Keratinocyte (primary cell): ENCODE data around the gene NECTIN2. TPM values are rescaled to one million over a fixed set of nuclear protein-coding genes. Genes with fewer than 3 reads are reported as not detected.
"Not testable (repeated sequence)": the region's sequence is repeated elsewhere in the genome, so short reads cannot be mapped to it uniquely, and the experiment has no call there.

Experiments
- DNase-seq: peaks from one replicate; pipeline ENCODE4 v3.0.0-alpha.2; 2011; ENCODE audit warnings: low read depth, missing footprints, low spot score
- FAIRE-seq: peaks from 2 replicates; lab custom pipeline; 2011; peaks lifted over from hg19 to GRCh38; lab: Jason Lieb, UNC
- H2AFZ ChIP-seq: 2 replicates; pipeline ENCODE4 v1.6.0; 2012; ENCODE audit warnings: low read length, control low read depth, inconsistent platforms; ENCODE audit not compliant: control insufficient read depth
- H3K27ac ChIP-seq: 2 replicates; pipeline ENCODE4 v1.5.1; 2011; ENCODE audit warnings: low read length; ENCODE audit not compliant: control insufficient read depth, insufficient read depth
- H3K27me3 ChIP-seq: 3 replicates; pipeline ENCODE4 v1.6.0; 2011; ENCODE audit warnings: low read length; ENCODE audit not compliant: control insufficient read depth, insufficient read depth; ENCODE audit errors: extremely low read depth
- H3K36me3 ChIP-seq, 2 experiments: 2 replicates in 1 of 2; 3 replicates in 1 of 2; pipeline ENCODE4 v1.5.1; 2011; ENCODE audit warnings: low read length in 2 of 2, mild to moderate bottlenecking in 1 of 2; ENCODE audit not compliant: control insufficient read depth in 2 of 2, insufficient read depth in 2 of 2; ENCODE audit errors: extremely low read depth in 1 of 2
- H3K4me1 ChIP-seq: 3 replicates; pipeline ENCODE4 v1.5.1; 2011; ENCODE audit warnings: low read length; ENCODE audit not compliant: control insufficient read depth, insufficient read depth; ENCODE audit errors: extremely low read depth
- H3K4me2 ChIP-seq: 3 replicates; pipeline ENCODE4 v1.6.0; 2011; ENCODE audit warnings: low read depth, low read length; ENCODE audit not compliant: control insufficient read depth, insufficient read depth; ENCODE audit errors: extremely low read depth
- H3K4me3 ChIP-seq, 3 experiments: fragments of 200-600 bp in 1 of 3; sonication (generic) in 1 of 3; 2 replicates in 2 of 3; 3 replicates in 1 of 3; pipeline ENCODE4 v1.5.1; 2011 to 2016; ENCODE audit warnings: low read length in 3 of 3, mild to moderate bottlenecking in 3 of 3, control low read depth in 2 of 3, inconsistent platforms in 1 of 3, low read depth in 1 of 3, mixed read lengths in 1 of 3, mixed run types in 1 of 3, moderate library complexity in 1 of 3; ENCODE audit not compliant: control insufficient read depth in 2 of 3, insufficient read depth in 2 of 3; ENCODE audit errors: extremely low read depth in 1 of 3
- H3K79me2 ChIP-seq: 2 replicates; pipeline ENCODE4 v1.6.0; 2012; ENCODE audit warnings: low read length; ENCODE audit not compliant: control insufficient read depth, insufficient read depth
- H3K9ac ChIP-seq: 3 replicates; pipeline ENCODE4 v1.6.0; 2011; ENCODE audit warnings: low read length; ENCODE audit not compliant: control insufficient read depth, insufficient read depth; ENCODE audit errors: extremely low read depth
- H3K9me1 ChIP-seq: 3 replicates; pipeline ENCODE4 v1.6.0; 2011; ENCODE audit warnings: low read length; ENCODE audit not compliant: control insufficient read depth, insufficient read depth; ENCODE audit errors: extremely low read depth
- H3K9me3 ChIP-seq: 2 replicates; pipeline ENCODE4 v1.5.1; 2012; ENCODE audit warnings: low read depth, low read length; ENCODE audit not compliant: control insufficient read depth
- H4K20me1 ChIP-seq: 3 replicates; pipeline ENCODE4 v1.6.0; 2011; ENCODE audit warnings: low read length; ENCODE audit not compliant: control insufficient read depth, insufficient read depth; ENCODE audit errors: extremely low read depth
- CTCF ChIP-seq, 3 experiments: IDR thresholded peaks in 1 of 3; conservative IDR thresholded peaks in 1 of 3; optimal IDR thresholded peaks in 1 of 3; 2 replicates in 2 of 3; 3 replicates in 1 of 3; pipeline versions ENCODE3 to v1.5.1; 2011; ENCODE audit warnings: low read length in 3 of 3, mild to moderate bottlenecking in 3 of 3, moderate library complexity in 2 of 3, control low read depth in 1 of 3, inconsistent platforms in 1 of 3; ENCODE audit not compliant: insufficient read depth in 2 of 3; ENCODE audit errors: extremely low read depth in 1 of 3
- EZH2 ChIP-seq: IDR thresholded peaks from one replicate; pipeline ENCODE4 v1.6.1; 2012; ENCODE audit warnings: inconsistent platforms, mild to moderate bottlenecking, low read length, moderate library complexity
- dilution Hi-C: fragments of 300-500 bp; cut with MboI; formaldehyde crosslinking; loops from one replicate; pipeline ENCODE4 v1.7.0; 2020; ENCODE audit warnings: low sequenced_read_pairs; ENCODE audit not compliant: extremely low pct_ligation_motif_present
- polyA plus RNA-seq, 5 experiments: library from polyadenylated mRNA; depleted of rRNA in 3 of 5; stranded (reverse) in 3 of 5; stranded (forward) in 1 of 5; unstranded in 1 of 5; fragments of >200 nt; gene quantifications; 1 replicate in 1 of 5; 2 replicates in 3 of 5; 3 replicates in 1 of 5; pipeline versions ENCODE4 v1.2.1 to v1.2.3, GENCODE V29; 2011 to 2012; ENCODE audit warnings: missing spikeins in 2 of 5, low read depth in 1 of 5, low replicate concordance in 1 of 5

NECTIN2 gene
- polyA plus RNA-seq, 1 donor (not counting 4 experiments of a cell fraction or from before 2014, with no cell fraction given) = 26.8 TPM

- no peak overlapping the region for H2AFZ ChIP-seq
- H3K27ac ChIP-seq = no peak overlapping the region
- peaks cover 11% of the 10 kb centered on the region for H3K4me1 ChIP-seq
- no peaks in the 10 kb centered on the region for H3K9me1 ChIP-seq
- H3K4me2 ChIP-seq = no peak overlapping the region
- DNase-seq (no peak), FAIRE-seq (no peak)
- no peaks in the 10 kb centered on the region for H3K9me3 ChIP-seq
- dilution Hi-C loops = no loop called here
- TF ChIP-seq CTCF (optimal IDR thresholded peaks at IDR 0.05 in 1 of 3, IDR thresholded peaks at IDR 0.05 in 1 of 3, conservative IDR thresholded peaks at IDR 0.05 in 1 of 3; ENCODE audit: extremely low read depth in 1 of 3, insufficient read depth in 2 of 3, low read length in 3 of 3) (no peak), EZH2 (no peak)
- no peaks in the 10 kb centered on the region for H3K36me3 ChIP-seq
- no peaks in the 10 kb centered on the region for H3K79me2 ChIP-seq
- H3K4me3 ChIP-seq = no peak overlapping the region
- H3K27me3 ChIP-seq = peaks cover 9% of the 10 kb centered on the region
- no peak overlapping the region for H3K9ac ChIP-seq
- H4K20me1 ChIP-seq = no peaks in the 10 kb centered on the region
Measured at GRCh38 chr19:44909775-44910174, 63.7 kb downstream of the NECTIN2 start.

DNA sequence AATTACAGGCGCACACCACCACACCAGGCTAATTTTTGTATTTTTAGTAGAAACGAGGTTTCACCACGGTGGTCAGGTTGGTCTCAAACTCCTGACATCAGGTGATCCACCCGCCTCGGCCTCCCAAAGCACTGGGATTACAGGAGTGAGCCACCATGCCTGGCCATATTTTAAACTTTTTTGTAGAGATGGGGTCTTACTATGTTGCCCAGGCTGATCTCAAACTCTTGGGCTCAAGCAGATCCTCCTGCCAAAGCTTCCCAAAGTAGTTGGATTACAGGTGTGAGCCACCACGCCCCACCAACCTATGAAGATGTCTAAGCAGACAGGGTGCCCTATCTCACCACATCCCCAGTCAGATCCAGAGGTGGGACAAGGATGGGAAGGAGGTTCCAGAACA lies 65.8 kb downstream of the NECTIN2 start:
- H3K4me3 ChIP-seq, H3K9ac ChIP-seq, H3K4me2 ChIP-seq, H2AFZ ChIP-seq, H4K20me1 ChIP-seq, H3K27ac ChIP-seq, H3K9me3 ChIP-seq, H3K79me2 ChIP-seq, H3K9me1 ChIP-seq, DNase-seq, H3K36me3 ChIP-seq, H3K4me1 ChIP-seq, H3K27me3 ChIP-seq, FAIRE-seq, dilution Hi-C loops: not testable (repeated sequence)

DNA sequence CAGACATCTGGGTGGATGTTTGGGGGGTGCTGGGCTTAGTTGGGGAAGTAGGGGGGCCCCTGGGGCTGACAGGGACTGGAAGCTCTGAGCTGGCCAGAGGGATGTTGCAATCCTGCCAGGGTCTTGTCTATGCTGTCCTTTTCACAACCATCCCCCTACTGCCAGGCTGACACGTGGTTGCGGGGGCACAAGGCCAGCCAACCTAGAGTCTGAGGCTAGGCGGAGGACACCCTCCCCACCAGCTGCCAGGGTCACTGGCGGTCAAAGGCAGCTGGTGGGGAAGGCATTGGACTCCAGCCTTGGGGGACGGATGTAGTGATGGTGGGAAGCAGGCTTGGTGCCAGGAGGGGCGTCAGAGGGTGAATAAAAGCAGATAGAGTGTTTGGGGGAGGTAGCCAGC lies 66.8 kb downstream of the NECTIN2 start:
- Histone ChIP-seq H3K9ac (no peak overlapping the region), H3K27me3 (no peaks in the 10 kb centered on the region), H3K4me3 (no peak overlapping the region), H3K4me1 (peaks cover 8% of the 10 kb centered on the region), H3K36me3 (no peaks in the 10 kb centered on the region), H3K27ac (no peak overlapping the region), H3K79me2 (no peaks in the 10 kb centered on the region), H4K20me1 (no peaks in the 10 kb centered on the region), H3K4me2 (no peak overlapping the region), H3K9me1 (no peaks in the 10 kb centered on the region), H3K9me3 (no peaks in the 10 kb centered on the region), H2AFZ (no peak overlapping the region)
- DNase-seq (no peak), FAIRE-seq (no peak)
- TF ChIP-seq CTCF (optimal IDR thresholded peaks at IDR 0.05 in 1 of 3, IDR thresholded peaks at IDR 0.05 in 1 of 3, conservative IDR thresholded peaks at IDR 0.05 in 1 of 3; ENCODE audit: extremely low read depth in 1 of 3, insufficient read depth in 2 of 3, low read length in 3 of 3) = no peak
- dilution Hi-C loops = no loop called here
